ENCODE measurements around the gene IFI44L. TPM values are rescaled to one million over a fixed set of nuclear protein-coding genes. Genes with fewer than 3 reads are reported as not detected.

IFI44L gene
- total and polyA plus RNA-seq, 4 experiments from 2014 or later: 4.5 to 13.6 (median 8.8) TPM

- peaks cover 0 to 7% (median 2%) of the 10 kb centered on the region in 4 donors for H3K4me1 Mint-ChIP-seq
- peak overlapping the region in 1 of 7 donors; percentile 17 for H3K27ac Mint-ChIP-seq
- no peaks in the 10 kb centered on the region for H3K27me3 ChIP-seq (ENCODE audit: insufficient read depth, low read length)
- no peaks in the 10 kb centered on the region for H3K4me1 ChIP-seq (ENCODE audit: insufficient read depth, low read length)
- no peaks in the 10 kb centered on the region for H3K9me3 ChIP-seq (ENCODE audit: control insufficient read depth in 1 of 2, low read length in 2 of 2)
- intact Hi-C loops (cut with micrococcal nuclease): no loop called here
- POLR2A ChIA-PET (ENCODE audit: partially characterized antibody): no interaction called here
- no peak overlapping the region for H3K4me3 ChIP-seq (ENCODE audit: low read length in 2 of 2)
- no peaks in the 10 kb centered on the region for H3K36me3 ChIP-seq (ENCODE audit: insufficient read depth, low read length)
- no peak overlapping the region for H3K27ac ChIP-seq (ENCODE audit: low read depth, low read length)
- no peaks in the 10 kb centered on the region for H3K36me3 Mint-ChIP-seq
- no peak for DNase-seq
- no peaks in the 10 kb centered on the region for H3K9me3 Mint-ChIP-seq
- CTCF ChIA-PET (ENCODE audit: partially characterized antibody): interaction anchor here (1.0 to 3.3 kb wide), 6 partner anchors 19 to 71 kb away, joined by 3 to 34 read pairs (median 6); partner anchors contain the start of gene IFI44L
- peak overlapping the region in 1 of 8 donors; percentile 21 for H3K4me3 Mint-ChIP-seq
- peaks cover 4 to 7% of the 10 kb centered on the region in 2 donors for H3K27me3 Mint-ChIP-seq
Measured at GRCh38 chr1:78678324-78678723, 58.1 kb downstream of the IFI44L start.

- Mint-ChIP-seq H3K27me3 (peaks cover 4 to 9% of the 10 kb centered on the region in 2 donors), H3K4me1 (peaks cover 0 to 5% (median 2%) of the 10 kb centered on the region in 4 donors), H3K36me3 (no peaks in the 10 kb centered on the region), H3K4me3 (no peak overlapping the region), H3K27ac (no peak overlapping the region), H3K9me3 (no peaks in the 10 kb centered on the region)
- no peak overlapping the region for H3K27ac ChIP-seq (ENCODE audit: low read depth, low read length)
- no peaks in the 10 kb centered on the region for H3K4me1 ChIP-seq (ENCODE audit: insufficient read depth, low read length)
- no peak overlapping the region for H3K4me3 ChIP-seq (ENCODE audit: low read length in 2 of 2)
- no peaks in the 10 kb centered on the region for H3K27me3 ChIP-seq (ENCODE audit: insufficient read depth, low read length)
- H3K36me3 ChIP-seq (ENCODE audit: insufficient read depth, low read length): no peaks in the 10 kb centered on the region
- no peaks in the 10 kb centered on the region for H3K9me3 ChIP-seq (ENCODE audit: control insufficient read depth in 1 of 2, low read length in 2 of 2)
- CTCF ChIA-PET (ENCODE audit: partially characterized antibody): interaction anchor here (1.1 to 3.0 kb wide), 2 partner anchors 64 to 536 kb away, joined by 5 to 11 read pairs; no protein-coding TSS in a partner anchor
- no peak for DNase-seq
- POLR2A ChIA-PET (ENCODE audit: partially characterized antibody): no interaction called here
- intact Hi-C loops (cut with micrococcal nuclease): no loop called here
Measured at GRCh38 chr1:78681265-78681664, 61.0 kb downstream of the IFI44L start.

GRCh38 chr1:78682496-78682895 lies 62.2 kb downstream of the IFI44L start:
- intact Hi-C loops (cut with micrococcal nuclease): no loop called here
- Histone ChIP-seq H3K27ac (ENCODE audit: low read depth, low read length) (no peak overlapping the region), H3K4me1 (ENCODE audit: insufficient read depth, low read length) (no peaks in the 10 kb centered on the region), H3K4me3 (ENCODE audit: low read length in 2 of 2) (no peak overlapping the region), H3K36me3 (ENCODE audit: insufficient read depth, low read length) (no peaks in the 10 kb centered on the region), H3K9me3 (ENCODE audit: control insufficient read depth in 1 of 2, low read length in 2 of 2) (no peaks in the 10 kb centered on the region), H3K27me3 (ENCODE audit: insufficient read depth, low read length) (no peaks in the 10 kb centered on the region)
- H3K4me1 Mint-ChIP-seq: peaks cover 0 to 4% (median 1%) of the 10 kb centered on the region in 4 donors
- H3K36me3 Mint-ChIP-seq: no peaks in the 10 kb centered on the region
- POLR2A ChIA-PET (ENCODE audit: partially characterized antibody): no interaction called here
- no peaks in the 10 kb centered on the region for H3K9me3 Mint-ChIP-seq
- no peak overlapping the region for H3K4me3 Mint-ChIP-seq
- CTCF ChIA-PET (ENCODE audit: partially characterized antibody): interaction anchor here (1.1 to 3.0 kb wide), 2 partner anchors 65 to 537 kb away, joined by 5 to 11 read pairs; no protein-coding TSS in a partner anchor
- no peak for DNase-seq
- H3K27ac Mint-ChIP-seq: no peak overlapping the region
- H3K27me3 Mint-ChIP-seq: peaks cover 3 to 9% of the 10 kb centered on the region in 2 donors

- no peak for DNase-seq
- Histone ChIP-seq H3K4me3 (ENCODE audit: low read length in 2 of 2) (no peak overlapping the region), H3K9me3 (ENCODE audit: control insufficient read depth in 1 of 2, low read length in 2 of 2) (no peaks in the 10 kb centered on the region), H3K36me3 (ENCODE audit: insufficient read depth, low read length) (no peaks in the 10 kb centered on the region), H3K27ac (ENCODE audit: low read depth, low read length) (no peak overlapping the region), H3K27me3 (ENCODE audit: insufficient read depth, low read length) (no peaks in the 10 kb centered on the region), H3K4me1 (ENCODE audit: insufficient read depth, low read length) (no peaks in the 10 kb centered on the region)
- Mint-ChIP-seq H3K4me3 (no peak overlapping the region), H3K27ac (no peak overlapping the region), H3K4me1 (peaks cover 0 to 3% (median under 1%) of the 10 kb centered on the region in 4 donors), H3K9me3 (no peaks in the 10 kb centered on the region), H3K27me3 (peaks cover 4 to 9% of the 10 kb centered on the region in 2 donors), H3K36me3 (no peaks in the 10 kb centered on the region)
- ChIA-PET POLR2A (ENCODE audit: partially characterized antibody) (no interaction called here), CTCF (ENCODE audit: partially characterized antibody) (interaction anchor here (3.0 kb wide), 1 partner anchor 66 kb away, joined by 11 read pairs; no protein-coding TSS in a partner anchor)
- intact Hi-C loops (cut with micrococcal nuclease): no loop called here
Measured at GRCh38 chr1:78683079-78683478, 62.8 kb downstream of the IFI44L start.

GRCh38 chr1:78687315-78687714 lies 67.1 kb downstream of the IFI44L start:
- Mint-ChIP-seq H3K9me3 (no peaks in the 10 kb centered on the region), H3K36me3 (no peaks in the 10 kb centered on the region), H3K27ac (no peak overlapping the region), H3K4me3 (no peak overlapping the region), H3K27me3 (peaks cover 10% of the 10 kb centered on the region in 2 donors), H3K4me1 (no peaks in the 10 kb centered on the region)
- no peaks in the 10 kb centered on the region for H3K36me3 ChIP-seq (ENCODE audit: insufficient read depth, low read length)
- no peaks in the 10 kb centered on the region for H3K27me3 ChIP-seq (ENCODE audit: insufficient read depth, low read length)
- no peak overlapping the region for H3K4me3 ChIP-seq (ENCODE audit: low read length in 2 of 2)
- H3K4me1 ChIP-seq (ENCODE audit: insufficient read depth, low read length): no peaks in the 10 kb centered on the region
- ChIA-PET POLR2A (ENCODE audit: partially characterized antibody) (no interaction called here), CTCF (ENCODE audit: partially characterized antibody) (interaction anchor here (2.0 kb wide), 1 partner anchor 70 kb away, joined by 5 read pairs; no protein-coding TSS in a partner anchor)
- no peak for DNase-seq
- intact Hi-C loops (cut with micrococcal nuclease): no loop called here
- no peaks in the 10 kb centered on the region for H3K9me3 ChIP-seq (ENCODE audit: control insufficient read depth in 1 of 2, low read length in 2 of 2)
- no peak overlapping the region for H3K27ac ChIP-seq (ENCODE audit: low read depth, low read length)

GRCh38 chr1:78687914-78688313 lies 67.7 kb downstream of the IFI44L start:
- no peaks in the 10 kb centered on the region for H3K36me3 Mint-ChIP-seq
- Histone ChIP-seq H3K4me3 (ENCODE audit: low read length in 2 of 2) (no peak overlapping the region), H3K27ac (ENCODE audit: low read depth, low read length) (no peak overlapping the region), H3K9me3 (ENCODE audit: control insufficient read depth in 1 of 2, low read length in 2 of 2) (no peaks in the 10 kb centered on the region), H3K4me1 (ENCODE audit: insufficient read depth, low read length) (no peaks in the 10 kb centered on the region), H3K27me3 (ENCODE audit: insufficient read depth, low read length) (no peaks in the 10 kb centered on the region), H3K36me3 (ENCODE audit: insufficient read depth, low read length) (no peaks in the 10 kb centered on the region)
- DNase-seq: no peak
- no peak overlapping the region for H3K27ac Mint-ChIP-seq
- intact Hi-C loops (cut with micrococcal nuclease): no loop called here
- ChIA-PET CTCF (ENCODE audit: partially characterized antibody) (no interaction called here), POLR2A (ENCODE audit: partially characterized antibody) (no interaction called here)
- no peaks in the 10 kb centered on the region for H3K4me1 Mint-ChIP-seq
- peaks cover 9 to 10% of the 10 kb centered on the region in 2 donors for H3K27me3 Mint-ChIP-seq
- no peaks in the 10 kb centered on the region for H3K9me3 Mint-ChIP-seq
- no peak overlapping the region for H3K4me3 Mint-ChIP-seq

GRCh38 chr1:78688697-78689096 lies 68.4 kb downstream of the IFI44L start:
- H3K4me1 ChIP-seq (ENCODE audit: insufficient read depth, low read length): no peaks in the 10 kb centered on the region
- no peaks in the 10 kb centered on the region for H3K9me3 ChIP-seq (ENCODE audit: control insufficient read depth in 1 of 2, low read length in 2 of 2)
- H3K27ac ChIP-seq (ENCODE audit: low read depth, low read length): no peak overlapping the region
- no peaks in the 10 kb centered on the region for H3K4me1 Mint-ChIP-seq
- no peak overlapping the region for H3K27ac Mint-ChIP-seq
- intact Hi-C loops (cut with micrococcal nuclease): no loop called here
- no peaks in the 10 kb centered on the region for H3K27me3 ChIP-seq (ENCODE audit: insufficient read depth, low read length)
- DNase-seq: no peak
- no peak overlapping the region for H3K4me3 ChIP-seq (ENCODE audit: low read length in 2 of 2)
- no peaks in the 10 kb centered on the region for H3K36me3 ChIP-seq (ENCODE audit: insufficient read depth, low read length)
- H3K36me3 Mint-ChIP-seq: no peaks in the 10 kb centered on the region
- no peak overlapping the region for H3K4me3 Mint-ChIP-seq
- POLR2A ChIA-PET (ENCODE audit: partially characterized antibody): no interaction called here
- CTCF ChIA-PET (ENCODE audit: partially characterized antibody): no interaction called here
- H3K27me3 Mint-ChIP-seq: peaks cover 9 to 10% of the 10 kb centered on the region in 2 donors
- H3K9me3 Mint-ChIP-seq: no peaks in the 10 kb centered on the region
